HL-60/S4 (cell line): ENCODE results near the gene OSBPL10.
"Not testable (repeated sequence)": the region's sequence is repeated elsewhere in the genome, so short reads cannot be mapped to it uniquely, and the experiment has no call there.

ENCODE experiments used
- in situ Hi-C: fragments of 300-500 bp; cut with MboI; formaldehyde crosslinking; loops from 2 replicates; pipeline ENCODE4 v1.14.3; 2022; ENCODE audit warnings: low sequenced_read_pairs

The OSBPL10 gene

GRCh38 chr3:31992995-31993394, 11.9 kb upstream of the OSBPL10 start:
- in situ Hi-C loops = not testable (repeated sequence)

- in situ Hi-C loops = no loop called here
Observed at GRCh38 chr3:31988271-31988670, 7.2 kb upstream of the OSBPL10 start.

- in situ Hi-C loops = no loop called here
Observed at GRCh38 chr3:31985831-31986230, 4.8 kb upstream of the OSBPL10 start.

GRCh38 chr3:31984321-31984720, 3.3 kb upstream of the OSBPL10 start:
- in situ Hi-C loops = no loop called here

GRCh38 chr3:31980530-31981205, 394 bp downstream of the OSBPL10 start:
- in situ Hi-C loops = no loop called here

GRCh38 chr3:31979001-31979697, 1.9 kb downstream of the OSBPL10 start:
- in situ Hi-C loops = no loop called here

- in situ Hi-C loops = no loop called here
Observed at GRCh38 chr3:31978553-31978952, 2.5 kb downstream of the OSBPL10 start.

GRCh38 chr3:31977736-31978135, 3.3 kb downstream of the OSBPL10 start:
- in situ Hi-C loops = no loop called here

GRCh38 chr3:31976302-31976701, 4.8 kb downstream of the OSBPL10 start:
- in situ Hi-C loops = no loop called here

- in situ Hi-C loops = no loop called here
Observed at GRCh38 chr3:31974964-31975363, 6.1 kb downstream of the OSBPL10 start.

GRCh38 chr3:31974471-31974870, 6.6 kb downstream of the OSBPL10 start:
- in situ Hi-C loops = no loop called here

- in situ Hi-C loops = no loop called here
Observed at GRCh38 chr3:31973837-31974236, 7.2 kb downstream of the OSBPL10 start.

GRCh38 chr3:31973081-31973480, 8.0 kb downstream of the OSBPL10 start:
- in situ Hi-C loops = no loop called here

- in situ Hi-C loops = no loop called here
Observed at GRCh38 chr3:31971607-31972006, 9.5 kb downstream of the OSBPL10 start.

- in situ Hi-C loops = no loop called here
Observed at GRCh38 chr3:31968927-31969418, 12.1 kb downstream of the OSBPL10 start.

- in situ Hi-C loops = no loop called here
Observed at GRCh38 chr3:31968369-31968926, 12.6 kb downstream of the OSBPL10 start.

GRCh38 chr3:31967592-31967991, 13.5 kb downstream of the OSBPL10 start:
- in situ Hi-C loops = no loop called here

GRCh38 chr3:31966978-31967591, 14.0 kb downstream of the OSBPL10 start:
- in situ Hi-C loops = no loop called here

GRCh38 chr3:31962801-31963205, 18.3 kb downstream of the OSBPL10 start:
- in situ Hi-C loops = no loop called here

GRCh38 chr3:31960793-31961431, 20.1 kb downstream of the OSBPL10 start:
- in situ Hi-C loops = no loop called here
